Measurements from ENCODE around the gene ITGB7. TPM values are rescaled to one million over a fixed set of nuclear protein-coding genes. Genes with fewer than 3 reads are reported as not detected.

Gene ITGB7
- total and polyA plus RNA-seq, 7 donors = 0.19 to 1.6 (median 0.65) TPM

- peak; percentile 46 to 55 for DNase-seq
- 8 to 28% (median 9%) methylated on average over 27 of the region's 27 CpGs for WGBS, 3 donors
- Histone ChIP-seq H3K4me1 (peaks cover 35% of the 10 kb centered on the region), H3K27me3 (ENCODE audit: insufficient read depth in 3 of 3, low read length in 2 of 3) (no peaks in the 10 kb centered on the region), H3K36me3 (ENCODE audit: insufficient read depth in 1 of 2, low read depth in 1 of 2) (no peaks in the 10 kb centered on the region), H3K27ac (peak overlapping the region; percentile 93), H3K4me3 (peak overlapping the region; percentile 71), H3K9me3 (no peaks in the 10 kb centered on the region)
- TF ChIP-seq, protein P1, sequence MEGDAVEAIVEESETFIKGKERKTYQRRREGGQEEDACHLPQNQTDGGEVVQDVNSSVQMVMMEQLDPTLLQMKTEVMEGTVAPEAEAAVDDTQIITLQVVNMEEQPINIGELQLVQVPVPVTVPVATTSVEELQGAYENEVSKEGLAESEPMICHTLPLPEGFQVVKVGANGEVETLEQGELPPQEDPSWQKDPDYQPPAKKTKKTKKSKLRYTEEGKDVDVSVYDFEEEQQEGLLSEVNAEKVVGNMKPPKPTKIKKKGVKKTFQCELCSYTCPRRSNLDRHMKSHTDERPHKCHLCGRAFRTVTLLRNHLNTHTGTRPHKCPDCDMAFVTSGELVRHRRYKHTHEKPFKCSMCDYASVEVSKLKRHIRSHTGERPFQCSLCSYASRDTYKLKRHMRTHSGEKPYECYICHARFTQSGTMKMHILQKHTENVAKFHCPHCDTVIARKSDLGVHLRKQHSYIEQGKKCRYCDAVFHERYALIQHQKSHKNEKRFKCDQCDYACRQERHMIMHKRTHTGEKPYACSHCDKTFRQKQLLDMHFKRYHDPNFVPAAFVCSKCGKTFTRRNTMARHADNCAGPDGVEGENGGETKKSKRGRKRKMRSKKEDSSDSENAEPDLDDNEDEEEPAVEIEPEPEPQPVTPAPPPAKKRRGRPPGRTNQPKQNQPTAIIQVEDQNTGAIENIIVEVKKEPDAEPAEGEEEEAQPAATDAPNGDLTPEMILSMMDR (IDR thresholded peaks at IDR 0.05) = no peak
- intact Hi-C loops (cut with DNase I) = no loop called here
- no peak for ATAC-seq
These were observed 12.4 kb upstream of the ITGB7 start for GRCh38 chr12:53219292-53219955.

DNA sequence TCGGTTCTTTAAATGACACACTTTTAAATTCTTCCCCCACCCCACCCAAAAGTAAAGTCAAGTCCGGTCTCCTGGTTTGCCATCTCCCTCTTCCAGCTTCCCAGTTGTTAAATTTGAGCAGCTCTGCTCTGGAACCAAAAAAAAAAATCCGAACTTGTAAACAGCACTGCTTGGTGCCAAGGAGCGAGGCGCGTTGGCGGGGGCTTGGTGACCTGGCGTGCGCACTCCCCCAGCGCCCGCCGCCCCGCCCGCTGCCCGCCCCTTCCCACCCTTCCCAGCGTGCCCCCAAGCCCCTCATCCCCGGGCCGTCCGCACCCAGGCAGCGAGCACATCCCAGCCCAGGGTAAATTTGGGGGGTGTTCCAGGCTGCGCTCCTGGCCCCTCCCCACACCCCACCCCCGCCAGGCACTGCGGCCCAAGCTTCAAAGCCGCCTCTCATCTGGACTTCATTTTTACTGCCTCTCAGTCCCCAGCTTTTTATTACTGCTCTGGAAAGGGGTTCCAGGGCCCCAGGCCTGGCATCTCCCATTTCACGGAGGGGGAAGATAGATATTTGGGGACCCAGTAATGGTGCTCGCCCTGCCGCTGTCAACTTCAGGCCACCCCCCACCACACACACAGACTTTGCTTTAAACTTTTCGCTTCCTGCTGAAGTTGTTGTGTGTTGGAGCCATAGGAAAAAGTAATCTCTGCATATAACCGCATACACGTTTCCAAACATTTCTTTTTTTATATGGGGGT, 11.7 kb upstream of the ITGB7 start:
- peaks cover 0 to 4% of the 10 kb centered on the region in 2 donors for H3K36me3 ChIP-seq (ENCODE audit: insufficient read depth in 1 of 2, low read depth in 1 of 2)
- H3K4me3 ChIP-seq = peak overlapping the region; percentile 71
- ATAC-seq (no peak), DNase-seq (peak; percentile 34 to 65)
- TF ChIP-seq, protein P1 (IDR thresholded peaks at IDR 0.05) = no peak
- 22 to 40% (median 28%) methylated on average over 23 to 30 of the region's 30 CpGs for WGBS, 3 donors
- H3K27ac ChIP-seq = peak overlapping the region; percentile 93
- no peaks in the 10 kb centered on the region for H3K9me3 ChIP-seq
- H3K27me3 ChIP-seq (ENCODE audit: insufficient read depth in 3 of 3, low read length in 2 of 3) = no peaks in the 10 kb centered on the region
- H3K4me1 ChIP-seq = peaks cover 30% of the 10 kb centered on the region
- intact Hi-C loops (cut with DNase I) = no loop called here

- peak in 3 of 4 donors; percentile 10 to 16 (median 16) for ATAC-seq
- Histone ChIP-seq H3K27me3 (ENCODE audit: insufficient read depth in 3 of 3, low read length in 2 of 3) (no peaks in the 10 kb centered on the region), H3K9me3 (no peaks in the 10 kb centered on the region), H3K4me1 (peaks cover 27% of the 10 kb centered on the region), H3K27ac (peak overlapping the region; percentile 93), H3K4me3 (peak overlapping the region; percentile 71), H3K36me3 (ENCODE audit: insufficient read depth in 1 of 2, low read depth in 1 of 2) (peaks cover 0 to 10% of the 10 kb centered on the region in 2 donors)
- intact Hi-C loops (cut with DNase I) = no loop called here
- TF ChIP-seq, protein P1 (IDR thresholded peaks at IDR 0.05) = no peak
- WGBS, 3 donors = 33 to 42% (median 34%) methylated on average over 3 of the region's 3 CpGs
- no peak for DNase-seq
These were observed 10.9 kb upstream of the ITGB7 start for GRCh38 chr12:53217931-53218307.

GRCh38 chr12:53217051-53217930, 10.2 kb upstream of the ITGB7 start:
- H3K27me3 ChIP-seq (ENCODE audit: insufficient read depth in 3 of 3, low read length in 2 of 3) = no peaks in the 10 kb centered on the region
- intact Hi-C loops (cut with DNase I) = no loop called here
- peaks cover 0 to 16% of the 10 kb centered on the region in 2 donors for H3K36me3 ChIP-seq (ENCODE audit: insufficient read depth in 1 of 2, low read depth in 1 of 2)
- TF ChIP-seq, protein P1 (IDR thresholded peaks at IDR 0.05) = no peak
- DNase-seq = peak; percentile 74 to 84
- H3K27ac ChIP-seq = peak overlapping the region; percentile 93
- peak overlapping the region; percentile 71 for H3K4me3 ChIP-seq
- ATAC-seq = peak; percentile 50 to 57 (median 53)
- peaks cover 20% of the 10 kb centered on the region for H3K4me1 ChIP-seq
- 51 to 61% (median 54%) methylated on average over 18 to 19 of the region's 19 CpGs for WGBS, 3 donors
- no peaks in the 10 kb centered on the region for H3K9me3 ChIP-seq

Data from psoas muscle (tissue), 8 donors.